Chondrocyte (in vitro differentiated cells): Measurements from ENCODE around the gene AFF1. TPM values are rescaled to one million over a fixed set of nuclear protein-coding genes. Genes with fewer than 3 reads are reported as not detected.

Experiments used
- DNase-seq: peaks from one replicate; pipeline ENCODE4 v3.0.0; 2021; ENCODE audit warnings: mixed read lengths, low spot score
- H3K27ac Mint-ChIP-seq: one replicate; pipeline ENCODE4 v1.8.0; 2021; ENCODE audit warnings: mild to moderate bottlenecking, moderate library complexity, mixed read lengths; ENCODE audit not compliant: unreplicated experiment
- H3K27me3 Mint-ChIP-seq: 2 replicates; pipeline ENCODE4 v1.8.0; 2021; ENCODE audit warnings: low read depth, mixed read lengths
- H3K36me3 Mint-ChIP-seq: 2 replicates; pipeline ENCODE4 v1.8.0; 2021; ENCODE audit warnings: low read depth, mixed read lengths
- H3K4me1 Mint-ChIP-seq: 2 replicates; pipeline ENCODE4 v1.8.0; 2021; ENCODE audit warnings: low read depth, mild to moderate bottlenecking, mixed read lengths
- H3K4me3 Mint-ChIP-seq: one replicate; pipeline ENCODE4 v1.8.0; 2021; ENCODE audit warnings: mild to moderate bottlenecking, moderate library complexity, mixed read lengths; ENCODE audit not compliant: unreplicated experiment
- H3K9me3 Mint-ChIP-seq: 2 replicates; pipeline ENCODE4 v1.8.0; 2021; ENCODE audit warnings: low read depth, mixed read lengths
- CTCF ChIP-seq: fragments of 200-600 bp; sonication (generic); IDR thresholded peaks from 2 replicates; pipeline ENCODE4 v1.5.0; 2021; ENCODE audit warnings: antibody characterized with exemption, mild to moderate bottlenecking, moderate library complexity
- total RNA-seq: library from RNA; stranded (reverse); gene quantifications from 3 replicates; pipeline ENCODE4 v1.2.1, GENCODE V29; 2021

AFF1 gene
- total RNA-seq, 1 donor from 2014 or later = 25.9 TPM

DNA sequence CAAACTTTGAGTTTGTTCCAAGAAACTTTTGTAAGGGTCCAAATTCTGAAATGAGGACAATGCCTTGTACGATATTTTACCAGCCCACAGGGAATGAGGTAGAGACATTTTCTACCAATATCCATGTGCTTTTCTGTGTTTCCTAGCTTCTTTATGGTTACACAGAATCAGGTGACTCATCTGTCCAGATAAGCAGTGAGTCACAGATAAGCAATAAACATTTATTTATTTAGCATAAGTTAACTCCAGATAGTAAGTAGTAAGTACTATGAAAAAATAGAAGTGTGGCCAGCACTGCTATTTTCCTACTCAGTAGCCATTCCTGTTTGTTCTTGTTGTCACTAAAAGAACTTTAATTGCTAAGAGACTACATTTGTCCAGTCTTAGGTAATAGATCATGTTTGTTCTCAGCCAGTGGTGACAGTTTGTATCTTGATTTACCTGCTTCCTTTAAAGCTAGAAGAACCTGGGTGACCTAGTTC lies 7.4 kb downstream of the AFF1 start:
- Mint-ChIP-seq H3K9me3 (no peaks in the 10 kb centered on the region), H3K27me3 (no peaks in the 10 kb centered on the region), H3K4me3 (no peak overlapping the region), H3K27ac (no peak overlapping the region), H3K4me1 (peaks cover 31% of the 10 kb centered on the region), H3K36me3 (no peaks in the 10 kb centered on the region)
- no peak for DNase-seq
- TF ChIP-seq CTCF = no peak

DNA sequence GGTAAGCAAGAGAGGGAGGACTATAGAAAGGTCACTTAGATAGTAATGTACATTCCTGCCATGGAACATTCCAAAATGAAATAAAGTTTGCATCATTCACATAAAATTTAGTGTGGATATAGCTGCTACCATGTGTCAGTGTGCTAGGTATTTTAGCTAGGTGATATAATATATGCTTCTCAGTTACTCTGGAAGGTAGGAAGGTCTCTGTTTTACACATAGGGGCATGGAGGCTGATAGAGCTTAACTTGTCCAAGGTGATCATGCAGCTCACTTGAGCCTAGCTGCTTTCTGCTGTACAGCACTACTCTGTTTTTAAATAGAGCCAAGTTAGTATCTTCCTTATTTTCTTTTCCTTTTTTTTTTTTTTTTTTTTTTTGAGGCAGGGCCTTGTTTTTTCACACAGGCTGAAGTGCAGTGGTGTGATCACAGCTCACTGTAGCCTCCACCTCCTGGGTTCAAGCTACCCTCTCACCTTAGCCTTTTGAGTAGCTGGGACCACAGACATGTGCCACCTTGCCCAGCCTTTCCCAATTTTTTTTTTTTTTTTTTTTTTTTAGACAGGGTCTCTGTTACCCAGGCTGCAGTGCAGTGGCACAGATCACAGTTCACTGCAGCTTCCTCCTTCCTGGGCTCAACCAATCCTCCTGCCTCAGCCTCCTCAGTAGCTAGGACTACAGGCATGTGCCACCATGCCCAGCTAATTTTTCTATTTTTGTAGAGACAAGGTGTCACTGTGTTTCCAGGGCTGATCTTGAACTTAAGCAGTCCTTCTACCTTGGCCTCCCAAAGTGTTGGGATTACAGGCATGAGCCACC lies 10.4 kb downstream of the AFF1 start:
- no peak for DNase-seq
- H3K27me3 Mint-ChIP-seq = no peaks in the 10 kb centered on the region
- no peak overlapping the region for H3K27ac Mint-ChIP-seq
- no peaks in the 10 kb centered on the region for H3K9me3 Mint-ChIP-seq
- peaks cover 20% of the 10 kb centered on the region for H3K4me1 Mint-ChIP-seq
- H3K4me3 Mint-ChIP-seq = no peak overlapping the region
- H3K36me3 Mint-ChIP-seq = no peaks in the 10 kb centered on the region
- no peak for TF ChIP-seq CTCF

- TF ChIP-seq CTCF = no peak
- Mint-ChIP-seq H3K4me1 (peaks cover 18% of the 10 kb centered on the region), H3K9me3 (no peaks in the 10 kb centered on the region), H3K27me3 (no peaks in the 10 kb centered on the region), H3K27ac (no peak overlapping the region), H3K36me3 (no peaks in the 10 kb centered on the region), H3K4me3 (no peak overlapping the region)
- DNase-seq = no peak
Observed at GRCh38 chr4:86946868-86947500, 12.2 kb downstream of the AFF1 start.

GRCh38 chr4:86947501-86948120 lies 12.8 kb downstream of the AFF1 start:
- TF ChIP-seq CTCF = no peak
- no peaks in the 10 kb centered on the region for H3K9me3 Mint-ChIP-seq
- peaks cover 18% of the 10 kb centered on the region for H3K4me1 Mint-ChIP-seq
- no peak overlapping the region for H3K4me3 Mint-ChIP-seq
- no peak overlapping the region for H3K27ac Mint-ChIP-seq
- DNase-seq = no peak
- H3K36me3 Mint-ChIP-seq = no peaks in the 10 kb centered on the region
- no peaks in the 10 kb centered on the region for H3K27me3 Mint-ChIP-seq

DNA sequence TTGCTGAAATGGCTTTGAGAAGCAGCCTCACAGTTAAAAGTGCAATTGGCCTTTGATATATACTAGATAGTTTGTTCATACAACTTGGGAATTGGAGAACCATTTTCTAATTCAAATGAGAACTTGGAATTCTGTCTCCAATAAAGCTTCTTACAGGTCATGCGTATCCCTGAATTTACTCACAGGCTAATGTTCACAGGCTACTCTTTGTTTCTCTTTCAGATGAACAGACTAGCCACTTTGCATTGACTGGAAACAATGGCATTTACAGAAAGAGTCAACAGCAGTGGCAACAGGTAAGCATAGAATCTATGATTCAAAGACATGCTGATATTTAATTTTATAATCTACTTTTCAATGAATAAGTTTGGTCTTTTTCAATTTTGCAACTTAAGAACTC lies 13.5 kb downstream of the AFF1 start:
- Mint-ChIP-seq H3K9me3 (no peaks in the 10 kb centered on the region), H3K4me3 (no peak overlapping the region), H3K27ac (no peak overlapping the region), H3K36me3 (no peaks in the 10 kb centered on the region), H3K27me3 (no peaks in the 10 kb centered on the region), H3K4me1 (peaks cover 18% of the 10 kb centered on the region)
- no peak for TF ChIP-seq CTCF
- DNase-seq = no peak
